Stimulated activated CD8-positive, alpha-beta memory T cell treated with anti-CD3 and anti-CD28 coated beads, Interleukin-7, amount 100 ng/mL, for 24 hours (primary cell): ENCODE results near the gene JARID2.
"Not testable (repeated sequence)": the region's sequence is repeated elsewhere in the genome, so short reads cannot be mapped to it uniquely, and the experiment has no call there.

Experiments
- DNase-seq: peaks from one replicate; pipeline ENCODE4 v3.0.0-alpha.2; 2020; ENCODE audit warnings: low read depth

The JARID2 gene

GRCh38 chr6:15401120-15401519 is 155.3 kb downstream of the JARID2 start:
- DNase-seq = no peak

- DNase-seq = no peak
Observed at GRCh38 chr6:15401769-15402250, 155.9 kb downstream of the JARID2 start.

- no peak for DNase-seq
Observed at GRCh38 chr6:15402406-15403045, 156.7 kb downstream of the JARID2 start.

GRCh38 chr6:15403094-15403755 is 157.4 kb downstream of the JARID2 start:
- no peak for DNase-seq

- no peak for DNase-seq
Observed at GRCh38 chr6:15404685-15404980, 158.8 kb downstream of the JARID2 start.

- DNase-seq = no peak
Observed at GRCh38 chr6:15405129-15406068, 159.5 kb downstream of the JARID2 start.

- DNase-seq = no peak
Observed at GRCh38 chr6:15406452-15406851, 160.6 kb downstream of the JARID2 start.

- no peak for DNase-seq
Observed at GRCh38 chr6:15408008-15408407, 162.1 kb downstream of the JARID2 start.

GRCh38 chr6:15408758-15409157 is 162.9 kb downstream of the JARID2 start:
- no peak for DNase-seq

- no peak for DNase-seq
Observed at GRCh38 chr6:15409301-15410125, 163.6 kb downstream of the JARID2 start.

GRCh38 chr6:15410126-15410391 is 164.2 kb downstream of the JARID2 start:
- DNase-seq = no peak

- no peak for DNase-seq
Observed at GRCh38 chr6:15410752-15411151, 164.9 kb downstream of the JARID2 start.

- no peak for DNase-seq
Observed at GRCh38 chr6:15411766-15412165, 165.9 kb downstream of the JARID2 start.

- DNase-seq = no peak
Observed at GRCh38 chr6:15412767-15413166, 166.9 kb downstream of the JARID2 start.

GRCh38 chr6:15413466-15414234 is 167.8 kb downstream of the JARID2 start:
- DNase-seq = no peak

- DNase-seq = no peak
Observed at GRCh38 chr6:15414235-15414612, 168.4 kb downstream of the JARID2 start.

- DNase-seq = not testable (repeated sequence)
Observed at GRCh38 chr6:15415622-15416021, 169.8 kb downstream of the JARID2 start.

- DNase-seq = no peak
Observed at GRCh38 chr6:15416932-15417509, 171.2 kb downstream of the JARID2 start.

- no peak for DNase-seq
Observed at GRCh38 chr6:15417811-15418210, 171.9 kb downstream of the JARID2 start.

GRCh38 chr6:15419493-15419892 is 173.6 kb downstream of the JARID2 start:
- DNase-seq = no peak

- no peak for DNase-seq
Observed at GRCh38 chr6:15420959-15421438, 175.1 kb downstream of the JARID2 start.
